Measurements from ENCODE around the gene CHDH. TPM values are rescaled to one million over a fixed set of nuclear protein-coding genes. Genes with fewer than 3 reads are reported as not detected.

Gene CHDH
- total RNA-seq, 3 donors from 2014 or later (not counting 1 experiment from before 2014, with no cell fraction given) = 0.02 to 1.6 (median 0.09) TPM

DNA sequence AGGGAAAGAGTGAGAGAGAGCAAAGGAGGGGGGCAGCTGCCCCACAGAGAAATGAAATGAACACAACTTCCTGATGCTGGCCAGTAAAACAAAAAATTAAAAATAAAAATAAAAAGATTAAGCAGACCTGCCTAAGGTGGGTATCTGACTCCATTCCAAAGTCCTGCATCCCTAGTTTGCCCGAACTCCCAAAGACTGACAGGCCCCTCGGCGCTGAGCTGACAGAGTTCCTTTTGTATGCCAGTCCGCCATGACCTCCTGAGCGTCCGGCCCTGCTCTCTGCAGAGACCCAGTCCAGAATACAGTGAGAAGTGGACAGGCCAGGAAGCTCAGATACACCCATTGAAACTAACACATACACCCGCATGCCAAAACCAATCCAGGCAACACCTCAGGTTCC, 54.9 kb downstream of the CHDH start:
- H3K9me3 ChIP-seq (ENCODE audit: control insufficient read depth, insufficient read depth, low read length) = no peaks in the 10 kb centered on the region
- no peaks in the 10 kb centered on the region for H3K36me3 ChIP-seq (ENCODE audit: control insufficient read depth, insufficient read depth, low read length)
- no peaks in the 10 kb centered on the region for H3K4me1 ChIP-seq (ENCODE audit: control insufficient read depth, insufficient read depth, low read length)
- no peaks in the 10 kb centered on the region for H3K36me3 Mint-ChIP-seq
- H3K27me3 ChIP-seq (ENCODE audit: control insufficient read depth, insufficient read depth, low read length) = no peaks in the 10 kb centered on the region
- H3K27ac ChIP-seq (ENCODE audit: low read length) = no peak overlapping the region
- no peaks in the 10 kb centered on the region for H3K9me3 Mint-ChIP-seq
- WGBS (ENCODE audit: insufficient coverage) = 91% methylated on average over 7 of the region's 7 CpGs
- intact Hi-C loops (cut with micrococcal nuclease) = no loop called here
- H3K4me3 Mint-ChIP-seq = no peak overlapping the region
- no peak overlapping the region for H3K4me3 ChIP-seq (ENCODE audit: low read length)
- TF ChIP-seq, protein P1, sequence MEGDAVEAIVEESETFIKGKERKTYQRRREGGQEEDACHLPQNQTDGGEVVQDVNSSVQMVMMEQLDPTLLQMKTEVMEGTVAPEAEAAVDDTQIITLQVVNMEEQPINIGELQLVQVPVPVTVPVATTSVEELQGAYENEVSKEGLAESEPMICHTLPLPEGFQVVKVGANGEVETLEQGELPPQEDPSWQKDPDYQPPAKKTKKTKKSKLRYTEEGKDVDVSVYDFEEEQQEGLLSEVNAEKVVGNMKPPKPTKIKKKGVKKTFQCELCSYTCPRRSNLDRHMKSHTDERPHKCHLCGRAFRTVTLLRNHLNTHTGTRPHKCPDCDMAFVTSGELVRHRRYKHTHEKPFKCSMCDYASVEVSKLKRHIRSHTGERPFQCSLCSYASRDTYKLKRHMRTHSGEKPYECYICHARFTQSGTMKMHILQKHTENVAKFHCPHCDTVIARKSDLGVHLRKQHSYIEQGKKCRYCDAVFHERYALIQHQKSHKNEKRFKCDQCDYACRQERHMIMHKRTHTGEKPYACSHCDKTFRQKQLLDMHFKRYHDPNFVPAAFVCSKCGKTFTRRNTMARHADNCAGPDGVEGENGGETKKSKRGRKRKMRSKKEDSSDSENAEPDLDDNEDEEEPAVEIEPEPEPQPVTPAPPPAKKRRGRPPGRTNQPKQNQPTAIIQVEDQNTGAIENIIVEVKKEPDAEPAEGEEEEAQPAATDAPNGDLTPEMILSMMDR (IDR thresholded peaks at IDR 0.05) = no peak
- ATAC-seq (no peak), DNase-seq (no peak)
- H3K27ac Mint-ChIP-seq = no peak overlapping the region
- H3K27me3 Mint-ChIP-seq (ENCODE audit: low read depth in 2 of 2) = peaks cover 22 to 32% of the 10 kb centered on the region in 2 donors
- H3K4me1 Mint-ChIP-seq = no peaks in the 10 kb centered on the region

DNA sequence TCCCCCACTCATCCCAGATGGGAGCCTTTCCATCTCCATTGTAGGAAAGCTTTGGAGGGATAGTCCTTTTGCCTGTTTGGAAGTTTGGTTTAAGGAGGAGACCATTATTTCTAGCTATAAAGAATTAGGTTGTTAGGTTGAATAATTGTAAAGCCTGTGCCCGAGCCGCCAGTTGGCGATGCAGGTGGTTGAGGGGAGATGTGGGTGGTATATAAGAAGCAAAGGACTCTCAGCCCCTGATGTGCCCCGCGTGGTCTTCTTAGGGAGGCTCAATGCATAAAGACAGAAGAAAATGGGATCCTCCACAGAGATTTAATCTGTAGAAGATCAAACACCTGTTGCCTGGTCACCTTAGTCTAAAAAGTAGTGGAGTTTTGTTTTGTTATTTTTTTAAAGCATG, 55.7 kb downstream of the CHDH start:
- peaks cover 21 to 24% of the 10 kb centered on the region in 2 donors for H3K27me3 Mint-ChIP-seq (ENCODE audit: low read depth in 2 of 2)
- TF ChIP-seq, protein P1 (IDR thresholded peaks at IDR 0.05) = no peak
- 92% methylated on average over 5 of the region's 5 CpGs for WGBS (ENCODE audit: insufficient coverage)
- DNase-seq (no peak), ATAC-seq (no peak)
- Histone ChIP-seq H3K36me3 (ENCODE audit: control insufficient read depth, insufficient read depth, low read length) (no peaks in the 10 kb centered on the region), H3K4me3 (ENCODE audit: low read length) (no peak overlapping the region), H3K4me1 (ENCODE audit: control insufficient read depth, insufficient read depth, low read length) (no peaks in the 10 kb centered on the region), H3K27me3 (ENCODE audit: control insufficient read depth, insufficient read depth, low read length) (no peaks in the 10 kb centered on the region), H3K27ac (ENCODE audit: low read length) (no peak overlapping the region), H3K9me3 (ENCODE audit: control insufficient read depth, insufficient read depth, low read length) (no peaks in the 10 kb centered on the region)
- H3K4me1 Mint-ChIP-seq = no peaks in the 10 kb centered on the region
- no peak overlapping the region for H3K27ac Mint-ChIP-seq
- H3K9me3 Mint-ChIP-seq = no peaks in the 10 kb centered on the region
- intact Hi-C loops (cut with micrococcal nuclease) = no loop called here
- H3K36me3 Mint-ChIP-seq = no peaks in the 10 kb centered on the region
- no peak overlapping the region for H3K4me3 Mint-ChIP-seq

DNA sequence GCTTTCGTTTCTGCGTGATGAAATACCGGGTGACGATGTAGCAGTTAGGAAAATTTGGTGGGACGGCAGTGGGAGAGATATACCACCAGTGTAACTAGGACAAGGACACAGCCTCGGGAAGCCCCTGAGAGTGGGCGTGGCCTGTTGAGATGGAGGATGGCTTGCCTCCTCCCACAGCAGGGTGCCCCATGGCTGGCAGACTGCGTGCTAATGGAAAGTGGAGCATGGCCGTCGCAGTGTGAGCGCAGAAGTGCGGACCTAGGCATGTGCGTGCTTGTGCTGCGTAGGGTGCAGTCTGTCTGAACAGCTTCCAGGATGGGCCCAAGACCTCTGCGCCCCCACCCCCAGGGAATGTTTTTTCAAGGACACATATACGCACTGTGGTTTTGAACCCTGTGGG, 56.8 kb downstream of the CHDH start:
- H3K4me3 Mint-ChIP-seq = no peak overlapping the region
- H3K9me3 ChIP-seq (ENCODE audit: control insufficient read depth, insufficient read depth, low read length) = no peaks in the 10 kb centered on the region
- no peak overlapping the region for H3K4me3 ChIP-seq (ENCODE audit: low read length)
- H3K27ac Mint-ChIP-seq = no peak overlapping the region
- no peaks in the 10 kb centered on the region for H3K36me3 Mint-ChIP-seq
- intact Hi-C loops (cut with micrococcal nuclease) = no loop called here
- WGBS (ENCODE audit: insufficient coverage) = 91% methylated on average over 16 of the region's 16 CpGs
- no peaks in the 10 kb centered on the region for H3K4me1 ChIP-seq (ENCODE audit: control insufficient read depth, insufficient read depth, low read length)
- H3K9me3 Mint-ChIP-seq = no peaks in the 10 kb centered on the region
- H3K27me3 Mint-ChIP-seq (ENCODE audit: low read depth in 2 of 2) = peaks cover 17 to 22% of the 10 kb centered on the region in 2 donors
- no peak for ATAC-seq
- no peaks in the 10 kb centered on the region for H3K4me1 Mint-ChIP-seq
- no peak for DNase-seq
- H3K36me3 ChIP-seq (ENCODE audit: control insufficient read depth, insufficient read depth, low read length) = no peaks in the 10 kb centered on the region
- H3K27ac ChIP-seq (ENCODE audit: low read length) = no peak overlapping the region
- no peaks in the 10 kb centered on the region for H3K27me3 ChIP-seq (ENCODE audit: control insufficient read depth, insufficient read depth, low read length)
- TF ChIP-seq, protein P1 (IDR thresholded peaks at IDR 0.05) = no peak

DNA sequence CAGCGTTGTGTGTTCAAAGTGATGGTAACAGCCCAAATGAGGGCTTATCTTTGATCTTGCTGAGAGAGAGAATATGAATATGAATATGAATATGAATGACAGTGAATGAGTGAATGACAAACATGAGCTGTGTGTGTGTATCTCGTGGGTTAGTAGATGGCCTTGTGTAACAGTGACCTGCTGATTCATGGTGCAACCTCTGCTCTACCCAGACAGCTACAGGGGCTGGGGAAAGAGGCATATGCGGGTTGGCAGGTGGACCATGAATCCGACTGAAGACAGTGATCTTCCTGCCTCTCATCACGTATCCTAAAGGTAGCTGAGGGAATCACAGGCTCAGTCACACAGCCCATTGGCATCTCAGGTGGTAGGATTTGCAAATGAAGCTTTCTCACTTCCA, 58.2 kb downstream of the CHDH start:
- H3K27ac Mint-ChIP-seq = no peak overlapping the region
- ATAC-seq = no peak
- Histone ChIP-seq H3K27me3 (ENCODE audit: control insufficient read depth, insufficient read depth, low read length) (no peaks in the 10 kb centered on the region), H3K36me3 (ENCODE audit: control insufficient read depth, insufficient read depth, low read length) (no peaks in the 10 kb centered on the region), H3K27ac (ENCODE audit: low read length) (no peak overlapping the region), H3K4me1 (ENCODE audit: control insufficient read depth, insufficient read depth, low read length) (no peaks in the 10 kb centered on the region), H3K9me3 (ENCODE audit: control insufficient read depth, insufficient read depth, low read length) (no peaks in the 10 kb centered on the region), H3K4me3 (ENCODE audit: low read length) (no peak overlapping the region)
- peaks cover 24 to 26% of the 10 kb centered on the region in 2 donors for H3K27me3 Mint-ChIP-seq (ENCODE audit: low read depth in 2 of 2)
- DNase-seq = no peak
- H3K4me1 Mint-ChIP-seq = no peaks in the 10 kb centered on the region
- WGBS (ENCODE audit: insufficient coverage) = 75% methylated on average over 5 of the region's 5 CpGs
- intact Hi-C loops (cut with micrococcal nuclease) = no loop called here
- no peaks in the 10 kb centered on the region for H3K9me3 Mint-ChIP-seq
- H3K4me3 Mint-ChIP-seq = no peak overlapping the region
- TF ChIP-seq, protein P1 (IDR thresholded peaks at IDR 0.05) = no peak
- no peaks in the 10 kb centered on the region for H3K36me3 Mint-ChIP-seq
